ENCODE results near the gene ARHGEF38. TPM values are rescaled to one million over a fixed set of nuclear protein-coding genes. Genes with fewer than 3 reads are reported as not detected.
"Not testable (repeated sequence)": the region's sequence is repeated elsewhere in the genome, so short reads cannot be mapped to it uniquely, and the experiment has no call there.

ARHGEF38 gene
- total and polyA plus RNA-seq, 2 donors = 0.69 TPM; not detected in 1

DNA sequence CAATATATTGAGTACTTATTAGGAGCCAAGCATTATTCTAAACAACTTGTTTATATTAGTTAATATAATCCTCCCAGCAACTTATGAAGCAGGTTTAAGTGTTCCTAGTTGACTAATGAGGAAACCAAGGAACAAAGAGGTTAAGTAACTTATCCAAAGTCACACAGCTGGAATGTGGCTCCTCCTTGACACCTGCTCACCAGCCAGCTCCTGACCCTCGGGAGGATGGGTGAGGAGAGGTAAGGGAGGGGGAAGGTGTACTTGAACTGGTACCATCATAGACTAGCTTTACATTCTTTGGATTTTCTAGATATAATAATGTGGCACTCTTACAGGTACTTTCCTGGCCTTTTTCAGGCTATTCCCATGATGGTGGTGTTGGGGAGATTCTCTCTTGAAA is 50.7 kb downstream of the ARHGEF38 start:
- DNase-seq (ENCODE audit: extremely low spot score) = no peak
- Histone ChIP-seq H3K4me3 (ENCODE audit: low read depth, low read length) (no peak overlapping the region), H3K4me1 (ENCODE audit: insufficient read depth) (no peaks in the 10 kb centered on the region), H3K27ac (ENCODE audit: low read depth) (no peak overlapping the region), H3K36me3 (ENCODE audit: insufficient read depth) (no peaks in the 10 kb centered on the region)
- 67% methylated on average over 1 of the region's 1 CpG for WGBS

DNA sequence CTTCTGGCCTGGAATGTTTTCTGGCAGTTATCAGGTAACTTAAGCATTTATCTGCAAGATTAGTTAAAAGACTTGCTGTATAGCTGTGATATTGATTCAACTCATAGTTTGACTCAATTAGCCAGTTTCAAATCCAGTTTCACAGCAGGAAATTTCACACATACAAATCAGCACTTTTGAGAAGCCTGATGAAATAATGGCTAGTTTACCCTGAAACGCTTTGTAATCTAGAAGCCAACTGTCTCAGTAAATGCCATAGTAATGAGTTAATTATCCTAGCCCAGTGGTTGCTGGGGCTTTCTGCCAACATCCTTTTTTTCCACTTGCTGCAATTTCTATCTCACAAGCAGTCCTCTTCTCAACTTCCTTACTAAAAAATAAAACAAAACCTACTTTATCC is 53.1 kb downstream of the ARHGEF38 start:
- Histone ChIP-seq H3K4me3 (ENCODE audit: low read depth, low read length) (no peak overlapping the region), H3K36me3 (ENCODE audit: insufficient read depth) (no peaks in the 10 kb centered on the region), H3K4me1 (ENCODE audit: insufficient read depth) (no peaks in the 10 kb centered on the region), H3K27ac (ENCODE audit: low read depth) (no peak overlapping the region)
- WGBS = 25% methylated on average over 1 of the region's 1 CpG
- DNase-seq (ENCODE audit: extremely low spot score) = no peak

DNA sequence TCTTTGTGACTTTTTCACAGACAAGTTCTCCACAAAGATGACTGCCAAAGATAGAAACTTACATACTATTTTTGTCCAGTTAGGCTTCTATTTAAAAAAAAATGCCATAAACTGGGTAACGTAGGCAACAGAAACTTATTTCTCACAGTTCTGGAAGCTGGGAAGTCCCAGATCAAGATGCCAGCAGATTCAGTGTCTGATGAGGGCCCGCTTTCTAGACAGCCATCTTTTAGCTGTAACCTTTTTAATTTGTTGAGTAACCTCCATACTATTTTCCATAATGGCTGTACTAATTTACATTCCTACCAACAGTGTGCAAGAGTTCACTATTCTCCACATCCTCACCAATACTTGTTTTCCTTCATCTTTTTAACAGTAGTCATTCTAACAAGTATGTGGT is 55.5 kb downstream of the ARHGEF38 start:
- WGBS = 77% methylated on average over 2 of the region's 2 CpGs
- H3K4me1 ChIP-seq (ENCODE audit: insufficient read depth) = no peaks in the 10 kb centered on the region
- H3K36me3 ChIP-seq (ENCODE audit: insufficient read depth) = no peaks in the 10 kb centered on the region
- no peak overlapping the region for H3K27ac ChIP-seq (ENCODE audit: low read depth)
- H3K4me3 ChIP-seq (ENCODE audit: low read depth, low read length) = no peak overlapping the region
- DNase-seq (ENCODE audit: extremely low spot score) = no peak

DNA sequence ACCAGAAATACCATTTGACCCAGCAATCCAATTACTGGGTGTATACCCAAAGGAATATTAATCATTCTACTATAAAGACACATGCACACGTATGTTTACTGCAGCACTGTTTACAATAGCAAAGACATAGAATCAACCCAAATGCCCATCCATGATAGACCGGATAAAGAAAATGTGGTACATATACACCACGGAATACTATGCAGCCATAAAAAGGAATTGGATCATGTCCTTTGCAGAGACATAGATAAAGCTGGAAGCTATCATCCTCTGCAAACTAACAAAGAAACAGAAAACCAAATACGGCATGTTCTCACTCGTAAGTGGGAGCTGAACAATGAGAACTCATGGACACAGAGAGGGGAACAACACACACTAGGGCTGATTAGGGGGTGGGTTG is 57.4 kb downstream of the ARHGEF38 start:
- DNase-seq (ENCODE audit: extremely low spot score); H3K27ac ChIP-seq (ENCODE audit: low read depth); H3K4me3 ChIP-seq (ENCODE audit: low read depth, low read length); H3K36me3 ChIP-seq (ENCODE audit: insufficient read depth); H3K4me1 ChIP-seq (ENCODE audit: insufficient read depth): not testable (repeated sequence)
- WGBS = 94% methylated on average over 5 of the region's 5 CpGs

DNA sequence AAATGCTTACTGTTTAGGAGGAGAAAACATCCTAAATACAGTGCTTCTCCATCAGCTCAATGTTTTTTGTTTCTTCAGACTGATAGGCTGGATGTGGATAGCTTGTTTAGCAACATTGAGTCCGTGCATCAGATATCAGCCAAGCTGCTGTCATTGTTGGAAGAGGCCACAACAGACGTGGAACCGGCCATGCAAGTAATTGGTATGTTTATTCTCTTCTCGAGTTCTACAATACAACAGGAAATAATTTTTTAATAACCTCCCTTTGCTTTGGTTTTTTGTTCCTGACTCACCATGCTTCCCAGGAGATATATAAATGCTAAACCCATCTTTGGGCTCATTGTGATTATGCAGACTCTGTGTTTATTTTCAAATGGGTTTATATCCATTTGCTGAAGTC is 60.9 kb downstream of the ARHGEF38 start:
- no peak overlapping the region for H3K4me3 ChIP-seq (ENCODE audit: low read depth, low read length)
- H3K36me3 ChIP-seq (ENCODE audit: insufficient read depth) = no peaks in the 10 kb centered on the region
- 37% methylated on average over 4 of the region's 4 CpGs for WGBS
- H3K27ac ChIP-seq (ENCODE audit: low read depth) = no peak overlapping the region
- H3K4me1 ChIP-seq (ENCODE audit: insufficient read depth) = no peaks in the 10 kb centered on the region
- DNase-seq (ENCODE audit: extremely low spot score) = no peak

DNA sequence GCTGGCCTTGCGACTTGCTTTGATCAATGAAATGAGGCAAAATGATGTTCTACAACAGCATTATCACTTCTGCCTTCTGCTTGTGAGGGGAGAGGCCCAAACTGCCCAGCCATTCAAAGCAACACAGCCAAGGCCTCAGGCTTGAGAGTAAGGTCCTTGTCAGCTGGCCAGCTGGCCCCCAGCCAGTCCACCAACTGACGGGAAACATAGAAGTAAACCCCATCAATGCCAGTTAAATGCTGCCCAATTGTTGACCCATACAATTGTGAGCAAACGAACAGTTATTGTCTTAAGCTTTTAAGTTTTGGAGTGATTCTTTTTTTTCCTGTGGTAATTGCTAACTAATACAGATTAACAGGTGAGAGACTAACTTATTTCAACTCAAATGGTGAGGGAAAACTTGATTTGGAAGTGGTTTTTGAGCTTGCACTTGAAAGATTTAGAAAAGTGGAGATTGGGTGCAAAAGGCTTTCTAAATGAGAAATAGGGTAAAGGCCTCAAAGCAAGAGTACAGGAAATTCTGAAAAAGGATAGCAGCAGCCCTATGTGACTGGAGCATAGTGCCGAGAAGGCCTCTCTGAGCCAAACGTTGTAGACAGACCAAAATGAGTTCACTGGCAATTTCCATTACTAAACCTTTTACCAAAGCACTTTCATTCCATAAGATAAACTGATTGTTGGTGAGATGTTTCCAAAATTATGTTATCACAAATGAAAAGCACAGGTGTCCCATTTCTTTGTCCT is 66.9 kb downstream of the ARHGEF38 start:
- Histone ChIP-seq H3K4me3 (ENCODE audit: low read depth, low read length) (no peak overlapping the region), H3K36me3 (ENCODE audit: insufficient read depth) (no peaks in the 10 kb centered on the region), H3K27ac (ENCODE audit: low read depth) (no peak overlapping the region), H3K4me1 (ENCODE audit: insufficient read depth) (no peaks in the 10 kb centered on the region)
- WGBS = 59% methylated on average over 5 of the region's 5 CpGs
- DNase-seq (ENCODE audit: extremely low spot score) = no peak

DNA sequence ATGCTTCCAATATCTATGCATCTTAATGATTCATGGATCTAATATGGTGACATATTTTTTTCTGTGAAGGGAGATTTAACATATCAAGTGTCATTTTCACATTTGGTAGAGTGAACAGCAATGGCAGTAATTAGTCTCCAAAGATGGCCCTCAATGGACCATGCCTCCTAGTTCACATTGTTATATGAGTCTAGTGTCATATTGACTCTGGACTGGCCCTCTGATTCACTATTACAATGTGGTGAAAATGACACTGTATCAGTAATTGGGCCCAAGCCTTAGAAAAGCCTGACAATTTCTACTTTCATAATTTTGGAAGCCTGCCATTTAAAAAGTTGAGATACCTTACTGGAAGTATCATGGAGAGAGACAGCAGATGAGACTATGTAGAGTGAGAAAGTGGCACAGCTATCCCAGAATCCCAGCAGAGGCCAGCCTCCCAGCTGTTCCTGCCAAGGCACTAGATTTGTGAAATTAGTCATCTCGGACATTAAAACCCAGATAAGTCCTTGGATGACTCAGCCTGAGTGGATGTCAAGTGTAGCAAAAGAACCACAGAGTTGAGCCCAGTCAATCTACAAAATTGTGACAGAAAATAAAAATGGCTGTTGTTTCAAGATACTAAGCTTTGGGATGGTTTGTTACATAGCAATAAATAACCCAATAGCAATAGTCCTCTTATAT is 68.4 kb downstream of the ARHGEF38 start:
- Histone ChIP-seq H3K36me3 (ENCODE audit: insufficient read depth) (no peaks in the 10 kb centered on the region), H3K4me3 (ENCODE audit: low read depth, low read length) (no peak overlapping the region), H3K4me1 (ENCODE audit: insufficient read depth) (no peaks in the 10 kb centered on the region), H3K27ac (ENCODE audit: low read depth) (no peak overlapping the region)
- WGBS = 31% methylated on average over 1 of the region's 1 CpG
- no peak for DNase-seq (ENCODE audit: extremely low spot score)

DNA sequence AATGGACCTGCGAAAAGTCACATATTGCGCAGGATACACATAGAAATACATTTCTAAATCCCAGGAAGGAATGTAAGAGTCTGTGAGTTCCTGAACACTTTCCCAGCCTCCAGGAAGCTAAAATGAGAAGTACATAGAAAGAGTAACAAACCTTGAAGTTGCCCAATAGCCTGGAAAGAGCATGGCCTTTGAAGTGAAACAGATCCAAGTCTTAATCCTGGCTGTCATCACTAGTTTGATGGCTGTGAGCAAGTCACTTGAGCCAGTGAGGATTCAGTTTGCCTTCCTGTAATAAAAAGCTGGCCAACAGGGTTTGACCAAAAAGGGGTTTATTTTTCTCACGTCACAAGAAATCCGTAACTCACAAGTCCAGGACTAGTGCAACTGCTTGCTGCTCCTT is 69.8 kb downstream of the ARHGEF38 start:
- Histone ChIP-seq H3K4me1 (ENCODE audit: insufficient read depth) (no peaks in the 10 kb centered on the region), H3K4me3 (ENCODE audit: low read depth, low read length) (no peak overlapping the region), H3K27ac (ENCODE audit: low read depth) (no peak overlapping the region), H3K36me3 (ENCODE audit: insufficient read depth) (no peaks in the 10 kb centered on the region)
- DNase-seq (ENCODE audit: extremely low spot score) = no peak
- WGBS = 77% methylated on average over 4 of the region's 4 CpGs

DNA sequence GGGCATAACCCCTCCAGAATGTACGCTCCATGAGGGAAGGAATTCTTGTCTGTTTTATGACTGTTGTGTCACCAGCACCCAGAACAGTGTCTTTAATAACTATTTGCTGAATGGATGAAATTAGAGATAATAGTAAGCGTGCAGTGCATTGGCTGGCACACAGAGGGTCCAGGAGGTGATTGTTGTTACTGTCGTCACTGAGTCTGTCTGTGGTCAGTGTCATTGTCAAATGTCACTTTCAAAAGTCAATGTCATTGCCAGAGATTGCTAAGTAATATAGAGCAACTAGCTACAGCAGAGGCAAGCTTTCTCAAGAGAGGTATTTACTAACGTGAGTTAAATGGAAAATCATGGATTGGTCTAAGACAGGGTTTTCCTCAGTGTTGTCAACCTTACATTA is 70.7 kb downstream of the ARHGEF38 start:
- no peak for DNase-seq (ENCODE audit: extremely low spot score)
- 89% methylated on average over 4 of the region's 4 CpGs for WGBS
- Histone ChIP-seq H3K36me3 (ENCODE audit: insufficient read depth) (no peaks in the 10 kb centered on the region), H3K4me1 (ENCODE audit: insufficient read depth) (no peaks in the 10 kb centered on the region), H3K27ac (ENCODE audit: low read depth) (no peak overlapping the region), H3K4me3 (ENCODE audit: low read depth, low read length) (no peak overlapping the region)

DNA sequence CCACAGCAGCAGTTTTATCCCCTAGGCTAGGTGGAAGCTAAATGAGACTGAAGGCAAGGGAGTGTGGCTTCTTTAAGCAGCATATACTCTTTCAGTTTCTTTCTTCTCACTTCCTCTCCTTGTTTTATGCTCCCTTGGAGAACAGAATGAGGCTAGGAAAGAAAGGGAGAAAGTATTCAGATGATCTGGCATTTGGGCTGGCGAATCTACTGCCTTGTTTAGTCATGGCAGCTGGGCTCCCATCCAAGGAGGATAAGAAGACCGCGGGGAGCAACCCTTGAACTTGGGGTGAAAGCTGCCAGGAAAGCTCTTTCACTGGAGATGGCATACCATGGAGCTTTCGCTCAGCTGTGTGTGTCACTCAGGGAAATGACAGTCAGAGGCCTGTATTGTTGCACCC is 72.1 kb downstream of the ARHGEF38 start:
- H3K4me3 ChIP-seq (ENCODE audit: low read depth, low read length) = no peak overlapping the region
- 61% methylated on average over 4 of the region's 4 CpGs for WGBS
- no peaks in the 10 kb centered on the region for H3K4me1 ChIP-seq (ENCODE audit: insufficient read depth)
- H3K27ac ChIP-seq (ENCODE audit: low read depth) = no peak overlapping the region
- no peaks in the 10 kb centered on the region for H3K36me3 ChIP-seq (ENCODE audit: insufficient read depth)
- no peak for DNase-seq (ENCODE audit: extremely low spot score)

DNA sequence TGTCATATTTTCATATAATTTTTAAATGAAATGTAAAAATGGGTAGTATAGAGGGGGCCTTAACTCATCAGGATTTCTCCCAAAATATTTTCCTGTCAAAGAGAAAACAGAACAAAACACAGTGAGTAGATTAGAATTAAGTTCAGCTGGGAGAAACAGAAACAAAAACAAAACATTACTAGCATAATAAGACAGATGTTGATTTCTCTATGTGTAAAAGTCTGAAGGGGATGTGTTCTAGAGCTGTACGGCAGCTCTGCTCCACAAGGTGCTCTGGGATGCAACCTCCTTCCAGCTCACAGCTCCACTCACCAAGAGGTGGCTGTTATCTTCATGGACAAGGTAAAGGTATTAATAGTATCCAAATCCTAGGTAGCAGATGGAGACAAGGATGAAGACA is 72.8 kb downstream of the ARHGEF38 start:
- 83% methylated on average over 1 of the region's 1 CpG for WGBS
- no peaks in the 10 kb centered on the region for H3K36me3 ChIP-seq (ENCODE audit: insufficient read depth)
- no peaks in the 10 kb centered on the region for H3K4me1 ChIP-seq (ENCODE audit: insufficient read depth)
- H3K4me3 ChIP-seq (ENCODE audit: low read depth, low read length) = no peak overlapping the region
- H3K27ac ChIP-seq (ENCODE audit: low read depth) = no peak overlapping the region
- DNase-seq (ENCODE audit: extremely low spot score) = no peak

DNA sequence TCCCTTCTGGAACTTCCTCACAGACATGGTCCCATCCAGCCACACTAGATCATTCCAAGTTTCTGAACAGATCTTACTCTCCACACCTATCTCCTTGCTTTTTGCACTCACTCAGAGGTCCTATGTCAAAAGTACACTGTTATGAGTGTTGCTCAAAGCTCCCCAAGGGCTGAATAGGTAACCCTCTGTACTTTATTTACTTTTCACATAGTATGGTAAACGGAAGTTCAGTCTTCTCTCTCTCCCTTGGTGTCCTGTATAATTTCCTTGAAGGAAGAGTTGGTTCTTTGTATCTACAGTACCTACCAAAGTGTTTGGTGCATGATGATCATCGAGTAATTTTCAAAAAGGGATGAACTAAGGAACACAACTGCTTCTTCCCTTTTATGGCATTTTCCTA is 74.4 kb downstream of the ARHGEF38 start:
- no peaks in the 10 kb centered on the region for H3K4me1 ChIP-seq (ENCODE audit: insufficient read depth)
- 85% methylated on average over 2 of the region's 2 CpGs for WGBS
- H3K27ac ChIP-seq (ENCODE audit: low read depth) = no peak overlapping the region
- no peaks in the 10 kb centered on the region for H3K36me3 ChIP-seq (ENCODE audit: insufficient read depth)
- H3K4me3 ChIP-seq (ENCODE audit: low read depth, low read length) = no peak overlapping the region
- no peak for DNase-seq (ENCODE audit: extremely low spot score)

DNA sequence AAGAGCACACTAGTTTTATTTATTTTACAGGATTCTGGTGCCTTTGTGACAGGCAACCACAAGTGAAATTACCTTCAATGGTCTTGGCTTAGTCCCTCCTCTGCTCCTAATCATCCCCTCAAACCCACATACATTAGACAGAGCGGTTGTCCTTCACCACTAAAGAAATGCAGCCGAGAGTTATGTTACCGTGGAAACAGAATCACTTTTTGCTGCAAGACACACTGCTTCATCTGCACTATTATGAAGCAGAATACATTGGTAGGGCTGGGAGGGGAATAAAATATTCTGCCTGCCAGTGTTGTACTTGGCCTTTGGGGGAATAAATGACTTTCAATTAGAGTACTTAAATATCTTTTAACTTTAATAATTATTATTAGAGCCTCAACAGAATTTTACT is 75.2 kb downstream of the ARHGEF38 start:
- DNase-seq (ENCODE audit: extremely low spot score) = no peak
- 74% methylated on average over 3 of the region's 3 CpGs for WGBS
- Histone ChIP-seq H3K4me3 (ENCODE audit: low read depth, low read length) (no peak overlapping the region), H3K27ac (ENCODE audit: low read depth) (no peak overlapping the region), H3K4me1 (ENCODE audit: insufficient read depth) (no peaks in the 10 kb centered on the region), H3K36me3 (ENCODE audit: insufficient read depth) (no peaks in the 10 kb centered on the region)
